RWPE1 (cell line): ENCODE results near the gene CCL11.

Experiments
- CTCF ChIA-PET: fragments of 350-600 bp; sonication (Branson Sonifier 250); formaldehyde crosslinking; extraction: SDS; loops from one replicate; lab custom pipeline; 2021; lab: Yijun Ruan, JAX
- POLR2A ChIA-PET: fragments of 400-600 bp; formaldehyde crosslinking; extraction: SDS; loops from one replicate; lab custom pipeline; 2020; ENCODE audit warnings: antibody characterized with exemption; ENCODE audit not compliant: low non-redundant PET; lab: Yijun Ruan, JAX
- DNase-seq: peaks from one replicate; pipeline ENCODE4 v3.0.0; 2012; ENCODE audit warnings: low spot score
- H3K27ac ChIP-seq: fragments of 450-650 bp; 2 replicates; pipeline ENCODE4 v1.5.1; 2017
- TF ChIP-seq, protein P1 (sequence below): fragments of 450-650 bp; conservative IDR thresholded peaks from 2 replicates; pipeline ENCODE4 v1.5.1; 2017; ENCODE audit warnings: low read depth, mild to moderate bottlenecking

The CCL11 gene

DNA sequence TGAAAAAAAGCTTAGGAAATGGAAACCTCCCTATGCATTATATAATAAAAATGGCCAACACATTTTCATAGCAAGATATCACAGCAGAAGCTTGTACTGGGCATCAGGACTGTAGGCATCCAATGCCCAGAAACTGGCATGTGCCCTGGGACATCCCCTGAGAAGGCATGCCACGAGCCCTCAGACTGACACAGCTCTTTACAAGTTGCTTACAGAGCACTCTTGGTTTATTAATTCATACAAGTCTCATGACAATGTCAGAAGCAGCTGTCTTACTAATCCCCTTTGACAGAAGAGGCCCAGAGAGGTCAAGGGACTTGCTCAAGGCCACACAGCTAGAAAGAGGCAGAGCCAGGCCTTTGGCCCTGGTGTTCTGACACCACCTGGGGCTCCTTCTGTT, 36.1 kb upstream of the CCL11 start:
- CTCF ChIA-PET = interaction anchor here (0.7 to 1.0 kb wide), 2 partner anchors 112 to 161 kb away, joined by 4 read pairs; no protein-coding TSS in a partner anchor
- no peak for DNase-seq
- TF ChIP-seq, protein P1, sequence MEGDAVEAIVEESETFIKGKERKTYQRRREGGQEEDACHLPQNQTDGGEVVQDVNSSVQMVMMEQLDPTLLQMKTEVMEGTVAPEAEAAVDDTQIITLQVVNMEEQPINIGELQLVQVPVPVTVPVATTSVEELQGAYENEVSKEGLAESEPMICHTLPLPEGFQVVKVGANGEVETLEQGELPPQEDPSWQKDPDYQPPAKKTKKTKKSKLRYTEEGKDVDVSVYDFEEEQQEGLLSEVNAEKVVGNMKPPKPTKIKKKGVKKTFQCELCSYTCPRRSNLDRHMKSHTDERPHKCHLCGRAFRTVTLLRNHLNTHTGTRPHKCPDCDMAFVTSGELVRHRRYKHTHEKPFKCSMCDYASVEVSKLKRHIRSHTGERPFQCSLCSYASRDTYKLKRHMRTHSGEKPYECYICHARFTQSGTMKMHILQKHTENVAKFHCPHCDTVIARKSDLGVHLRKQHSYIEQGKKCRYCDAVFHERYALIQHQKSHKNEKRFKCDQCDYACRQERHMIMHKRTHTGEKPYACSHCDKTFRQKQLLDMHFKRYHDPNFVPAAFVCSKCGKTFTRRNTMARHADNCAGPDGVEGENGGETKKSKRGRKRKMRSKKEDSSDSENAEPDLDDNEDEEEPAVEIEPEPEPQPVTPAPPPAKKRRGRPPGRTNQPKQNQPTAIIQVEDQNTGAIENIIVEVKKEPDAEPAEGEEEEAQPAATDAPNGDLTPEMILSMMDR = no peak
- POLR2A ChIA-PET = no interaction called here
- H3K27ac ChIP-seq = no peak overlapping the region

DNA sequence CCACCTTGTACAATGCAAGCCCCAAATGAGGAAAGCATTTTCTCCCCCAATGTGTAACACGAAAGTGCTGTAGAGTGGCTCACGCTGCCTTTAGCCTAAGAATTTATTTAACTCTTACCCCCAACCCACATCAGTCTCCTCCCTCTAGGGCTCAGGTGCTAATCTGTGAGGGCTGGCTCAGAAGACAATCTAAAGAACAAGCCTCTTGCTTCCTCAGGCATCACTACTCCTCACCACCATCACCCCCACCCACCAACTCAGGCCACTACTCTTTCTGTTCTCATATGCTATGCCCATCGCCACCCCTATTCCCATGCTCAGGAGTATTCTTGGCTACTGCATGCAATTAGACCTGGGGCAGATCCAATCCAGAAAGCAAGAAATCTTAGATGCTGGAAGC, 34.4 kb upstream of the CCL11 start:
- TF ChIP-seq, protein P1 = no peak
- ChIA-PET POLR2A (no interaction called here), CTCF (interaction anchor here (1.3 kb wide), 1 partner anchor 110 kb away, joined by 3 read pairs; no protein-coding TSS in a partner anchor)

GRCh38 chr17:34252095-34252443, 33.5 kb upstream of the CCL11 start:
- no peak for DNase-seq
- TF ChIP-seq, protein P1 = no peak
- POLR2A ChIA-PET = no interaction called here
- CTCF ChIA-PET = interaction anchor here (1.3 kb wide), 1 partner anchor 109 kb away, joined by 3 read pairs; no protein-coding TSS in a partner anchor
- H3K27ac ChIP-seq = peak overlapping the region; percentile 69

More for the DNA sequence above, 34.4 kb upstream of the CCL11 start:
- DNase-seq = no peak
- H3K27ac ChIP-seq = no peak overlapping the region

GRCh38 chr17:34252444-34253138, 33.0 kb upstream of the CCL11 start:
- ChIA-PET POLR2A (no interaction called here), CTCF (interaction anchor here (0.5 to 1.3 kb wide), 3 partner anchors 102 to 473 kb away, joined by 3 read pairs; no protein-coding TSS in a partner anchor)
- TF ChIP-seq, protein P1 = no peak
- peak overlapping the region; percentile 69 for H3K27ac ChIP-seq
- peak; percentile 36 for DNase-seq

DNA sequence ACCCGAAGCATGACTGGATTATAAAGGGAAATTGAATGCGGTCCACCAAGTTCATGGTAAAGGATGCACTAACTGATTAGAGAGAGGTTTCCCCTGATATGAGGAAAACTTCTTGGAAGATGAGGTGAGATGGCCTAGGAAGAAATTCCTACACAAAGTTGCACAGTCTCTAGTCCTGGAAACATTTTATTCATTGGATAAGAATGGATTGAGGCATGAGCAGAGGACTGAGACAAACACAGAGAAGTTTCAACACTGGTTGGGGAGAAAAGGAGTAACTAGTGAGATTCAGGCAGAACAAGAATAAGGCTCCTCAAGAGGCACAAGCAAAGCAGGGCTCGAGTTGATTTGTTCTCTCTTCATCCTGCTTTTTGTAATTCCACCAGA, 32.4 kb upstream of the CCL11 start:
- TF ChIP-seq, protein P1 = no peak
- H3K27ac ChIP-seq = no peak overlapping the region
- ChIA-PET POLR2A (no interaction called here), CTCF (interaction anchor here (0.5 to 0.7 kb wide), 2 partner anchors 101 to 474 kb away, joined by 3 read pairs; no protein-coding TSS in a partner anchor)
- no peak for DNase-seq

DNA sequence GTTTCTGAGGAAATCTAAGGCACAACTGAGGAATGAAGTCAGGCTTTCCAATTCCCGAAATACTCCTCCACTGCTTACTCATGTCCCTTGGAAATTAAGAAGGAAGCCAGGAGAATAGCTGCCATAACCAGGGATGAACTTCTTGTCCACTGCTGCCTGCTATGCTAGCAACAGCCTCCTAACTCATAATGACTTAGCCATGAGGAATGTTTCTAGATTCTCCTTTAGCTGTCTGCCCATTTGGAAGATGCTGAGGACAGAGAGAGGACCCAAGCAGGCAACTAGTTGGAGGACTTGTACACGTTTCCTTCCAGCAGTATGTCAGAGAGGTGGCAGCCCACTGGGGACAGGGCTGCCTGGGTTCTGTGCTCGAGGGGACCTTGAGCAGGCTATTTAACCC, 31.4 kb upstream of the CCL11 start:
- no peak for DNase-seq
- peak overlapping the region; percentile 81 for H3K27ac ChIP-seq
- ChIA-PET POLR2A (no interaction called here), CTCF (no interaction called here)
- TF ChIP-seq, protein P1 = no peak
